H9 (cell line): ENCODE results near the gene CLTCL1. TPM values are rescaled to one million over a fixed set of nuclear protein-coding genes. Genes with fewer than 3 reads are reported as not detected.

ENCODE experiments used
- DNase-seq: peaks from one replicate; pipeline ENCODE4 v3.0.0-alpha.2; 2017
- H2AFZ ChIP-seq: one replicate; pipeline ENCODE4 v1.6.1; 2013; ENCODE audit warnings: mild to moderate bottlenecking, low read length, control low read depth, moderate library complexity
- H2AK5ac ChIP-seq: 2 replicates; pipeline ENCODE4 v1.6.1; 2013; ENCODE audit warnings: low read length, control low read depth, mixed read lengths; ENCODE audit not compliant: insufficient read length
- H2BK120ac ChIP-seq: one replicate; pipeline ENCODE4 v1.6.1; 2013; ENCODE audit warnings: low read depth, mild to moderate bottlenecking, low read length, control low read depth, inconsistent platforms; ENCODE audit not compliant: poor library complexity, severe bottlenecking
- H2BK12ac ChIP-seq: 2 replicates; pipeline ENCODE4 v1.6.1; 2013; ENCODE audit warnings: low read length, control low read depth, mixed read lengths, low read depth; ENCODE audit not compliant: insufficient read length
- H2BK15ac ChIP-seq: 2 replicates; pipeline ENCODE4 v1.6.1; 2013; ENCODE audit warnings: low read depth, low read length, control low read depth
- H2BK20ac ChIP-seq: one replicate; pipeline ENCODE4 v1.6.1; 2013; ENCODE audit warnings: low read depth, mild to moderate bottlenecking, low read length, control low read depth, inconsistent platforms; ENCODE audit not compliant: poor library complexity, severe bottlenecking
- H2BK5ac ChIP-seq: 2 replicates; pipeline ENCODE4 v1.6.1; 2013; ENCODE audit warnings: low read length, control low read depth, mixed read lengths; ENCODE audit not compliant: insufficient read length
- H3K14ac ChIP-seq: 2 replicates; pipeline ENCODE4 v1.6.1; 2013; ENCODE audit warnings: low read length, control low read depth; ENCODE audit not compliant: insufficient read depth
- H3K18ac ChIP-seq: 2 replicates; pipeline ENCODE4 v1.6.1; 2013; ENCODE audit warnings: low read depth, mild to moderate bottlenecking, mixed read lengths, low read length, control low read depth; ENCODE audit not compliant: insufficient read length
- H3K23ac ChIP-seq: 2 replicates; pipeline ENCODE4 v1.6.1; 2013; ENCODE audit warnings: low read length, control low read depth, mixed read lengths, low read depth; ENCODE audit not compliant: insufficient read length
- H3K23me2 ChIP-seq: 2 replicates; pipeline ENCODE4 v1.6.1; 2013; ENCODE audit warnings: low read depth, mild to moderate bottlenecking, mixed read lengths, low read length, control low read depth; ENCODE audit not compliant: insufficient read length, poor library complexity, severe bottlenecking
- H3K27ac ChIP-seq: 2 replicates; pipeline ENCODE4 v1.5.1; 2013; ENCODE audit warnings: low read length, control low read depth, mixed read lengths, low read depth; ENCODE audit not compliant: insufficient read length
- H3K27me3 ChIP-seq: 2 replicates; pipeline ENCODE4 v1.6.1; 2013; ENCODE audit warnings: low read length, control low read depth, inconsistent platforms; ENCODE audit not compliant: insufficient read depth
- H3K4ac ChIP-seq: 2 replicates; pipeline ENCODE4 v1.6.1; 2013; ENCODE audit warnings: low read depth, mild to moderate bottlenecking, control low read depth, inconsistent platforms, low read length, moderate library complexity
- H3K4me1 ChIP-seq: 2 replicates; pipeline ENCODE4 v1.6.1; 2013; ENCODE audit warnings: low read length, control low read depth, inconsistent platforms; ENCODE audit not compliant: insufficient read depth
- H3K4me2 ChIP-seq: 2 replicates; pipeline ENCODE4 v1.6.1; 2013; ENCODE audit warnings: low read length, control low read depth, mixed read lengths; ENCODE audit not compliant: insufficient read length, insufficient read depth
- H3K56ac ChIP-seq: 2 replicates; pipeline ENCODE4 v1.6.1; 2013; ENCODE audit warnings: low read depth, mild to moderate bottlenecking, mixed read lengths, low read length, control low read depth; ENCODE audit not compliant: insufficient read length
- H3K79me1 ChIP-seq: 2 replicates; pipeline ENCODE4 v1.6.1; 2013; ENCODE audit warnings: low read depth, mild to moderate bottlenecking, moderate library complexity, low read length, control low read depth, inconsistent platforms; ENCODE audit not compliant: insufficient read depth, poor library complexity, severe bottlenecking
- H3K79me2 ChIP-seq: 2 replicates; pipeline ENCODE4 v1.6.1; 2013; ENCODE audit warnings: low read length, control low read depth, inconsistent platforms; ENCODE audit not compliant: insufficient read depth
- H3K9ac ChIP-seq: 2 replicates; pipeline ENCODE4 v1.6.1; 2013; ENCODE audit warnings: low read length, control low read depth, mixed read lengths; ENCODE audit not compliant: insufficient read length; ENCODE audit errors: extremely low read depth
- H3K9me3 ChIP-seq: one replicate; pipeline ENCODE4 v1.6.1; 2013; ENCODE audit warnings: low read depth, low read length, inconsistent platforms; ENCODE audit not compliant: control insufficient read depth
- H3T11ph ChIP-seq: one replicate; pipeline ENCODE4 v1.6.1; 2013; ENCODE audit warnings: mild to moderate bottlenecking, low read length, control low read depth, inconsistent platforms
- H4K20me1 ChIP-seq: one replicate; pipeline ENCODE4 v1.6.1; 2013; ENCODE audit not compliant: control insufficient read depth, insufficient read length, insufficient read depth
- H4K5ac ChIP-seq: 2 replicates; pipeline ENCODE4 v1.6.1; 2013; ENCODE audit warnings: low read depth, mild to moderate bottlenecking, mixed read lengths, low read length, control low read depth; ENCODE audit not compliant: insufficient read length
- H4K8ac ChIP-seq: replicated peaks from 2 replicates; pipeline ENCODE4 v1.6.1; 2013; ENCODE audit warnings: low read length, control low read depth, mixed read lengths, low read depth; ENCODE audit not compliant: insufficient read length
- H4K91ac ChIP-seq: 2 replicates; pipeline ENCODE4 v1.6.1; 2013; ENCODE audit warnings: low read depth, mild to moderate bottlenecking, moderate library complexity, mixed read lengths, low read length, control low read depth; ENCODE audit not compliant: insufficient read length
- H3K27ac Mint-ChIP-seq, 3 experiments: 2 replicates in 2 of 3; 3 replicates in 1 of 3; pipeline ENCODE4 v1.8.0; 2020 to 2021; ENCODE audit warnings: mixed read lengths in 3 of 3, mild to moderate bottlenecking in 1 of 3, moderate library complexity in 1 of 3
- H3K27me3 Mint-ChIP-seq: 2 replicates; pipeline ENCODE4 v1.8.0; 2021; ENCODE audit warnings: low read depth, mild to moderate bottlenecking, moderate library complexity, mixed read lengths
- H3K36me3 Mint-ChIP-seq, 3 experiments: 2 replicates in 2 of 3; 3 replicates in 1 of 3; pipeline ENCODE4 v1.8.0; 2020 to 2021; ENCODE audit warnings: low read depth in 3 of 3, mixed read lengths in 3 of 3; ENCODE audit not compliant: insufficient read depth in 1 of 3
- H3K4me1 Mint-ChIP-seq, 2 experiments: 2 replicates each; pipeline ENCODE4 v1.8.0; 2020; ENCODE audit warnings: mixed read lengths in 2 of 2
- H3K4me3 Mint-ChIP-seq, 2 experiments: 2 replicates in 1 of 2; 3 replicates in 1 of 2; pipeline ENCODE4 v1.8.0; 2020 to 2021; ENCODE audit warnings: mild to moderate bottlenecking in 2 of 2, mixed read lengths in 2 of 2, moderate library complexity in 1 of 2
- H3K9me3 Mint-ChIP-seq, 2 experiments: 2 replicates in 1 of 2; 3 replicates in 1 of 2; pipeline ENCODE4 v1.8.0; 2020; ENCODE audit warnings: mild to moderate bottlenecking in 2 of 2, mixed read lengths in 2 of 2, moderate library complexity in 1 of 2
- CTCF ChIP-seq: fragments of 200-600 bp; sonication (generic); conservative IDR thresholded peaks from 3 replicates; pipeline ENCODE4 v1.8.0; 2021; ENCODE audit warnings: antibody characterized with exemption, mild to moderate bottlenecking
- WGBS: extraction: QIAGEN DNeasy Blood & Tissue Kit; methylation state at CpG from one replicate; pipeline ENCODE4 v1.1.7; 2013; ENCODE audit warnings: missing lambda C conversion rate, low lambda C conversion rate, mixed read lengths; ENCODE audit not compliant: insufficient read length; ENCODE audit errors: extremely low coverage; 5-methylcytosine and 5-hydroxymethylcytosine counted together
- total RNA-seq: library from RNA; stranded (reverse); gene quantifications from 2 replicates; pipeline ENCODE4 v1.2.1, GENCODE V29; 2021

The CLTCL1 gene
- total RNA-seq, 1 experiment from 2014 or later: 11.1 TPM

GRCh38 chr22:19169002-19169946, 122.2 kb downstream of the CLTCL1 start:
- Mint-ChIP-seq H3K4me1 (peaks cover 31 to 44% of the 10 kb centered on the region in 2 experiments), H3K9me3 (no peaks in the 10 kb centered on the region), H3K27ac (no peak overlapping the region), H3K4me3 (peak overlapping the region; percentile 93 to 95), H3K27me3 (peaks cover 69% of the 10 kb centered on the region), H3K36me3 (peaks cover 0 to 10% (median 5%) of the 10 kb centered on the region in 3 experiments; a peak in 3 of 7 replicates)
- Histone ChIP-seq H3K23ac (no peak overlapping the region), H3K79me1 (peaks cover 6% of the 10 kb centered on the region), H4K8ac (no peak overlapping the region), H3K4me2 (peak overlapping the region; percentile 2), H3T11ph (no peak overlapping the region), H3K27ac (no peak overlapping the region), H2BK5ac (no peak overlapping the region), H2BK120ac (no peak overlapping the region), H2BK20ac (no peak overlapping the region), H3K56ac (no peak overlapping the region), H4K20me1 (no peaks in the 10 kb centered on the region), H3K9ac (no peak overlapping the region), H3K9me3 (no peaks in the 10 kb centered on the region), H2BK15ac (no peak overlapping the region), H3K14ac (no peak overlapping the region), H2AK5ac (no peak overlapping the region), H2BK12ac (no peak overlapping the region), H3K79me2 (peaks cover 10% of the 10 kb centered on the region; the same call in 1 of the 2 replicates), H4K5ac (no peak overlapping the region), H4K91ac (no peak overlapping the region), H3K27me3 (peaks cover 4% of the 10 kb centered on the region; the same call in 1 of the 2 replicates), H3K4me1 (peaks cover 3% of the 10 kb centered on the region; the same call in 1 of the 2 replicates), H3K18ac (no peak overlapping the region), H2AFZ (no peak overlapping the region), H3K4ac (no peak overlapping the region), H3K23me2 (peaks cover 15% of the 10 kb centered on the region)
- DNase-seq: peak; percentile 36
- no peak for TF ChIP-seq CTCF
- WGBS: no CpG with 5 or more reads among the region's 58 CpGs
